Activated T-helper 17 cell treated with anti-CD3 and anti-CD28 coated beads, Interleukin-2, amount 50 U/mL, for 72 hours (primary cell): ENCODE measurements around the gene LRRFIP1. TPM values are rescaled to one million over a fixed set of nuclear protein-coding genes. Genes with fewer than 3 reads are reported as not detected.

ENCODE experiments used
- ATAC-seq: fragments of 150-1000 bp; cut with Tn5 transposase; replicated peaks from 2 replicates; pipeline ENCODE4 v1.10.0; 2021; ENCODE audit warnings: mild to moderate bottlenecking, moderate library complexity
- H3K27ac Mint-ChIP-seq: one replicate; pipeline ENCODE4 v1.8.0; 2022; ENCODE audit warnings: mixed read lengths
- H3K27me3 Mint-ChIP-seq: one replicate; pipeline ENCODE4 v1.8.0; 2022; ENCODE audit warnings: mixed read lengths
- H3K36me3 Mint-ChIP-seq: one replicate; pipeline ENCODE4 v1.8.0; 2022; ENCODE audit warnings: low read depth, mild to moderate bottlenecking, mixed read lengths
- H3K4me1 Mint-ChIP-seq: one replicate; pipeline ENCODE4 v1.8.0; 2022; ENCODE audit warnings: mixed read lengths
- H3K4me3 Mint-ChIP-seq: one replicate; pipeline ENCODE4 v1.8.0; 2022; ENCODE audit warnings: mild to moderate bottlenecking, mixed read lengths
- H3K9me3 Mint-ChIP-seq: one replicate; pipeline ENCODE4 v1.8.0; 2022; ENCODE audit warnings: mixed read lengths
- total RNA-seq, 2 donors: library from RNA; stranded (reverse); gene quantifications; one replicate each; pipeline ENCODE4 v1.2.3, GENCODE V29; 2022

The LRRFIP1 gene
- total RNA-seq, 2 donors from 2014 or later: 271 to 319 TPM

DNA sequence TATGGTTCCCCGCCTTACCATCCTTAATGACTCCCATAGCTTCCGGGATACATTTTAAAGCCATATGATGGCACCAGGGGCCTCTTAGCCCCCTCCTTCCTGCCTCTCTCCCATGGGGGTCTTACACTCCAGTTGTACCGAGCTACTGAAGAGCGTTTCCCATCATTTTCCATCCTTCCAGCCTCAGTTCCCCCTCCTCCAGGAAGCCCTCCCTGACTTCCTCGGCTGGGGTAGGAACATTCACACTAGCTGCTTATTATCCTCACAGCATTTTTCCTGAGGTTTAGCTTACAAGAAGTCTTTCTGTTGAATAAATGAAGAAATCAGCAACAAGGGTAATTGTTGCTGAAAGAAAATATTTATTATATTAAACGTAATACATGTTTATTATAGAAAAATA lies 41.1 kb downstream of the LRRFIP1 start:
- ATAC-seq: no peak
- Mint-ChIP-seq H3K27ac (no peak overlapping the region), H3K36me3 (no peaks in the 10 kb centered on the region), H3K27me3 (peaks cover 3% of the 10 kb centered on the region), H3K4me1 (peaks cover 15% of the 10 kb centered on the region), H3K9me3 (no peaks in the 10 kb centered on the region), H3K4me3 (no peak overlapping the region)

DNA sequence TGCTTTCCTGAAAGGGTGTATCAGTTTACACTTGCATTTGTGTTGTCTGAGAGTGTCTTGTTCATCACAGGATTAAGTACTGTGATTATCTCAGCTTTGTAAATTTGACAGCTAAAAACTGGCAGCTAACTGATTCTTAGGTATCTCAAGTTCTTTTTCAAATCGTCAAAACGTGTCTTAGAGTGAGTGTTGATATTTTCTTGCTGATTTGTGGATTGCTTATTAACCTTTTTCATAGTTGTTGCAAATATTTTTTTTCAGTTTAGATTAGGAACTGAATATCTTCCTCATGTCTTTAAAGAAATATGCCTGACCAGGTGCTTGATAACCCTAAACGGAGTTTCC lies 41.9 kb downstream of the LRRFIP1 start:
- no peak for ATAC-seq
- Mint-ChIP-seq H3K9me3 (no peaks in the 10 kb centered on the region), H3K4me3 (no peak overlapping the region), H3K36me3 (no peaks in the 10 kb centered on the region), H3K4me1 (peaks cover 18% of the 10 kb centered on the region), H3K27ac (no peak overlapping the region), H3K27me3 (no peaks in the 10 kb centered on the region)

GRCh38 chr2:237669628-237670392 lies 42.4 kb downstream of the LRRFIP1 start:
- no peak overlapping the region for H3K27ac Mint-ChIP-seq
- ATAC-seq: no peak

DNA sequence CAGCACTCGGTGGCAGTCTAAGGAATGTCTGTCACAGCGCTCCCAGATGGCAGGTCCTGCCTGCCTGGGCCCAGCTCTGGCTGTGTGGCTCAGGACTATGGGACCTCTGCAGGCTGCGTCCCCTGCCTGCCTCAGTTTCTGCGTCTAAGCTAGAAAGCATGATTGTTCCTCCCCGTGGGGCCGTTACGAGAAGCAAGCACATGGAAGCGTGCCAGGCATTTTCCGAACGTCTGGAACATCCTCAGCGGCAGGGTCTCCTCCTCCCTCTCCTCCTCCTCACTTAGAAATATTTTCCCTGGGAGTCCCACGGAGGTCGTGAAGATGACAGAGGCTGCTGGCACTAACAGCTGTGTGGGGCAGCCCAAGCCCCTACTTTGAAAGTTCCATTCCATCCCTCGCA lies 43.3 kb downstream of the LRRFIP1 start:
- Mint-ChIP-seq H3K4me3 (no peak overlapping the region), H3K27ac (no peak overlapping the region), H3K36me3 (no peaks in the 10 kb centered on the region), H3K9me3 (no peaks in the 10 kb centered on the region), H3K4me1 (peaks cover 25% of the 10 kb centered on the region), H3K27me3 (no peaks in the 10 kb centered on the region)
- no peak for ATAC-seq

More at GRCh38 chr2:237669628-237670392, 42.4 kb downstream of the LRRFIP1 start:
- H3K9me3 Mint-ChIP-seq: no peaks in the 10 kb centered on the region
- peaks cover 19% of the 10 kb centered on the region for H3K4me1 Mint-ChIP-seq
- H3K36me3 Mint-ChIP-seq: no peaks in the 10 kb centered on the region
- no peak overlapping the region for H3K4me3 Mint-ChIP-seq
- H3K27me3 Mint-ChIP-seq: no peaks in the 10 kb centered on the region

GRCh38 chr2:237671466-237672138 lies 44.2 kb downstream of the LRRFIP1 start:
- H3K4me1 Mint-ChIP-seq: peaks cover 27% of the 10 kb centered on the region
- no peaks in the 10 kb centered on the region for H3K27me3 Mint-ChIP-seq
- H3K9me3 Mint-ChIP-seq: no peaks in the 10 kb centered on the region
- no peak overlapping the region for H3K27ac Mint-ChIP-seq
- H3K4me3 Mint-ChIP-seq: no peak overlapping the region
- H3K36me3 Mint-ChIP-seq: no peaks in the 10 kb centered on the region
- ATAC-seq: no peak

DNA sequence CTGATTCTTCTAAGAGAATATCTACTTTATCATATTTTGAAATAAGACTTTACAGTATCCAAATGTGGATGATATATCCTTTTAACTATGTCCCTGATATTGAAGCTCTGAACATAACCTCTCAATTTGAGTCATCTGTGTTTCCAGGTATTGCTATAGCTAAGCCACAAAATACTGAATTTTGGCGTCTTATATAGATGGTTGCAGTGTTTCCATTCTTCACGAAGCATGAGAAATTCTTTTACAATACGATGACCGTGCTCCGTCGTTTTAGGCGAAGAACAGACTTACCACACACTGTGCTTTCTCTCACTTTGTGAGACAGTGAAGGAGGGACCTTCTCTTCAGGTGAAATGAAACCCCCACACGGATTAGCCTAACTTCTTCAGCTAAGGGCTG lies 45.3 kb downstream of the LRRFIP1 start:
- Mint-ChIP-seq H3K27me3 (no peaks in the 10 kb centered on the region), H3K4me3 (peak overlapping the region; percentile 84), H3K27ac (peak overlapping the region; percentile 93), H3K9me3 (no peaks in the 10 kb centered on the region), H3K36me3 (no peaks in the 10 kb centered on the region), H3K4me1 (peaks cover 26% of the 10 kb centered on the region)
- ATAC-seq: peak; percentile 41

DNA sequence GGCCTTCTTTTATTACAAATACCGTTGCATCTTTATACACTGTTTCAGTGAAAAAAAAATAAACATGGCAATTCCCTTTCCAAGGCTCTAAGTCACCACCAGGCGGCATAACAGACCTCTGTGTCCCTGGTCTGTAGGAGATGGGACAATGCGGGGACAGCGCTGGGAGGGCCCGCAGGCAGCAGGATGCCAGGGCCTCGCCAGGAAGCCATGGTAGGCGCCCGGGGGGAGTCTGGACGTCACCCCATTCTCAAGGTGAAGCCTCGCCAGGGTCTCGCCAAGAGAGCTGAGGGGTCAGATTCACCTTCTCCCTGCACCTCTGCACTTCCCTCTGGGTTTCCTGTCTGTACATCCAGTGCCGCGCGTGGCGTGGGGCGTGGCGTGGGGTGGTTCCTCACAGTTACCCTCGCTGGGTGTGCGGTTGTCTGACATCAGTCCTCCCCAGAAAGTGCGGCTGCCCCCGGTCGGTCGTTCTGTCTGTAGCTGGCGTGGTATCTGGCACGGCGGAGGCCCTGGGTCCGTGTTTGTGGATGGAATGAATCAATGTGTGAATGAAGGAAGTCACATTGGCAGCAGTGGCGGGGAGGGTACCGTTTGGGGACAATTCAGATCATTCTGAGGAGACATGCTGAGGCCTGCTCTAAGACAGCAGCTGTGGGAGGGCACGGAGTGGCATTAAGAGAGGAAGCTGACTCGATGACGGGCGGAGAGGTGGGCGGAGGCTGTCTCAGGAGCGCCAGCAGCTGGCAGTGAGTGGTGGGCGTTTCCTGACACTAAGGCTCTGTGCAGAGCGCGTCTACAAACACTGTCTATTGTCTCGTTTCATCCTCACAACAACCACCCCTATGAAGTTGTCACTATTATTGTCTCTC lies 46.0 kb downstream of the LRRFIP1 start:
- H3K4me3 Mint-ChIP-seq: peak overlapping the region; percentile 84
- H3K36me3 Mint-ChIP-seq: no peaks in the 10 kb centered on the region
- H3K27me3 Mint-ChIP-seq: no peaks in the 10 kb centered on the region
- no peaks in the 10 kb centered on the region for H3K9me3 Mint-ChIP-seq
- peaks cover 26% of the 10 kb centered on the region for H3K4me1 Mint-ChIP-seq
- peak overlapping the region; percentile 93 for H3K27ac Mint-ChIP-seq
- ATAC-seq: peak; percentile 75

- Mint-ChIP-seq H3K9me3 (no peaks in the 10 kb centered on the region), H3K4me1 (peaks cover 26% of the 10 kb centered on the region), H3K4me3 (peak overlapping the region; percentile 84), H3K36me3 (no peaks in the 10 kb centered on the region), H3K27ac (peak overlapping the region; percentile 93), H3K27me3 (no peaks in the 10 kb centered on the region)
- peak; percentile 71 for ATAC-seq
Observed at GRCh38 chr2:237674731-237675276, 47.4 kb downstream of the LRRFIP1 start.

GRCh38 chr2:237675316-237675715 lies 47.9 kb downstream of the LRRFIP1 start:
- no peaks in the 10 kb centered on the region for H3K36me3 Mint-ChIP-seq
- H3K4me3 Mint-ChIP-seq: peak overlapping the region; percentile 84
- ATAC-seq: no peak
- no peaks in the 10 kb centered on the region for H3K27me3 Mint-ChIP-seq
- H3K9me3 Mint-ChIP-seq: no peaks in the 10 kb centered on the region
- peaks cover 26% of the 10 kb centered on the region for H3K4me1 Mint-ChIP-seq
- peak overlapping the region; percentile 93 for H3K27ac Mint-ChIP-seq

DNA sequence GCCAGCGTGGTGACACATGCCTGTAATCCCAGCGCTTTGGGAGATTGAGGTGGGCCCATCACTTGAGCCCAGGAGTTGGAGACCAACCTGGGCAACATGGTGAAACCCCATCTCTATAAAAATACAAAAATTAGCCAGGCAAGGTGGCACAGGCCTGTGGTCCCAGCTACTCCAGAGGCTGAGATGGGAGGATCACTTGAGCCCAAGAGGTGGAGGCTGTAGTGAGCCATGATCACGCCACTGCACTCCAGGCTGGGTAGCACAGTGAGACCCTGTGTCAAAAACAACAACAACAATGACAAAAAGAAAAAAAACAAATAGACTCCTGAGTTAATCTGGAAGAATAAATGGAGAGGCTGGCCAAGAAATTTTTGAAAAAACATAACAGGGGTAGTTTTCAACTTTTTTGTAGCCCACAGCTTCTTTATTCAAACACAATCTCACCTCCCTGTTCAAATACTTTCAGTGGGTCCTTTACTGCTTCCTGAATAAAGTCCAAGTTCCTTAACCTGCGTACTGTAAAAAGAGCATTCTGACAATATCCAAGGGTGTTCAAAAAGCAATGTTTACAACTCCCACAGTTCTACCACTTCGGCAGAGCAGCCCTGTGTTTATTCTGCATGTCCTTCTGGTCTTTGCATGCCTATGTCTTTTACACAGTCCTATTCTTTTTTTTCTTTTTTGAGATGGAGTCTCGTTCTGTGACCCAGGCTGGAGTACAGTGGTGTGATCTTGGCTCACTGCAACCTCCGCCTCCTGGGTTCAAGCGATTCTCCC lies 53.5 kb downstream of the LRRFIP1 start:
- ATAC-seq: no peak
- H3K4me3 Mint-ChIP-seq: no peak overlapping the region

GRCh38 chr2:237682151-237682550 lies 54.8 kb downstream of the LRRFIP1 start:
- Mint-ChIP-seq H3K27ac (no peak overlapping the region), H3K4me3 (no peak overlapping the region), H3K4me1 (peaks cover 14% of the 10 kb centered on the region), H3K9me3 (no peaks in the 10 kb centered on the region), H3K27me3 (no peaks in the 10 kb centered on the region), H3K36me3 (no peaks in the 10 kb centered on the region)
- no peak for ATAC-seq

More for the DNA sequence above, 53.5 kb downstream of the LRRFIP1 start:
- no peak overlapping the region for H3K27ac Mint-ChIP-seq
- no peaks in the 10 kb centered on the region for H3K9me3 Mint-ChIP-seq
- no peaks in the 10 kb centered on the region for H3K36me3 Mint-ChIP-seq
- H3K27me3 Mint-ChIP-seq: no peaks in the 10 kb centered on the region
- H3K4me1 Mint-ChIP-seq: peaks cover 15% of the 10 kb centered on the region

- no peaks in the 10 kb centered on the region for H3K9me3 Mint-ChIP-seq
- no peak overlapping the region for H3K27ac Mint-ChIP-seq
- ATAC-seq: no peak
- no peaks in the 10 kb centered on the region for H3K36me3 Mint-ChIP-seq
- H3K4me3 Mint-ChIP-seq: no peak overlapping the region
- H3K27me3 Mint-ChIP-seq: no peaks in the 10 kb centered on the region
- peaks cover 17% of the 10 kb centered on the region for H3K4me1 Mint-ChIP-seq
Observed at GRCh38 chr2:237682856-237683670, 55.7 kb downstream of the LRRFIP1 start.

GRCh38 chr2:237685408-237685807 lies 58.0 kb downstream of the LRRFIP1 start:
- ATAC-seq: no peak
- peaks cover 25% of the 10 kb centered on the region for H3K4me1 Mint-ChIP-seq
- no peaks in the 10 kb centered on the region for H3K9me3 Mint-ChIP-seq
- H3K4me3 Mint-ChIP-seq: no peak overlapping the region
- H3K27me3 Mint-ChIP-seq: no peaks in the 10 kb centered on the region
- no peaks in the 10 kb centered on the region for H3K36me3 Mint-ChIP-seq
- no peak overlapping the region for H3K27ac Mint-ChIP-seq
